Measurements from ENCODE around the gene SYNE1. TPM values are rescaled to one million over a fixed set of nuclear protein-coding genes. Genes with fewer than 3 reads are reported as not detected.

Gene SYNE1
- total and polyA plus RNA-seq, 7 experiments from 2014 or later, result 50.6 to 205 (median 161) TPM

DNA sequence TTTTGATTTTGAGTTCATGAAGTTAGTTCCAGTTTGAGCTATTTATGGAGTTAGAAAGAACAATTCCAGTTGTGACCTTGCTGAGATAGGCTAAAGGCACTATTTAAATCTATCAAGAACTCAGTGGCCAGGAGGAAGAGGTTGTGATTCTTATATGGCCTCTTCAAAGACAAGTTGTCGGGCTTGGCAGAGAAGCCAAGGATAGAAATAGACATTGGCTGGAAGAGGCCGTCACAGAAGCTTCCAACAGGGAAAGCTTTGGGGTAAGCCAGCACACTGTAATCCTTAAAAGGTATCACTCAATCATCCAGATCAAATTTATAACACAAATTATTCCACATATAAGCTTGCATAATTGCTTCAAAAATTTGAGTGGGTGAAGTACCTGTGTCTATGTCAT lies 286.1 kb downstream of the SYNE1 start:
- no peaks in the 10 kb centered on the region for H3K27me3 ChIP-seq (ENCODE audit: control insufficient read depth in 2 of 2, insufficient read depth in 2 of 2, low read length in 2 of 2)
- H3K4me1 ChIP-seq (ENCODE audit: control insufficient read depth in 2 of 2, insufficient read depth in 2 of 2, low read length in 2 of 2), result no peaks in the 10 kb centered on the region
- H3K27ac ChIP-seq (ENCODE audit: low read depth, low read length), result no peak overlapping the region
- no peaks in the 10 kb centered on the region for H3K9me3 Mint-ChIP-seq
- no peaks in the 10 kb centered on the region for H3K36me3 Mint-ChIP-seq
- ATAC-seq (no peak), DNase-seq (no peak)
- CTCF ChIA-PET, result interaction anchor here (0.7 to 1.1 kb wide), 2 partner anchors 13 to 218 kb away, joined by 3 to 7 read pairs; no protein-coding TSS in a partner anchor
- no peaks in the 10 kb centered on the region for H3K9me3 ChIP-seq (ENCODE audit: control insufficient read depth in 2 of 3, low read length in 3 of 3)
- H3K4me3 ChIP-seq (ENCODE audit: low read length), result no peak overlapping the region
- H3K4me1 Mint-ChIP-seq, result no peaks in the 10 kb centered on the region
- POLR2A ChIA-PET, result no interaction called here
- H3K27ac Mint-ChIP-seq, result no peak overlapping the region
- H3K36me3 ChIP-seq (ENCODE audit: control insufficient read depth in 2 of 3, insufficient read depth in 3 of 3, low read length in 3 of 3), result no peaks in the 10 kb centered on the region
- no peak overlapping the region for H3K4me3 Mint-ChIP-seq
- intact Hi-C loops (cut with micrococcal nuclease), result no loop called here
- H3K27me3 Mint-ChIP-seq, result peaks cover 0 to 4% (median 0%) of the 10 kb centered on the region in 5 donors

DNA sequence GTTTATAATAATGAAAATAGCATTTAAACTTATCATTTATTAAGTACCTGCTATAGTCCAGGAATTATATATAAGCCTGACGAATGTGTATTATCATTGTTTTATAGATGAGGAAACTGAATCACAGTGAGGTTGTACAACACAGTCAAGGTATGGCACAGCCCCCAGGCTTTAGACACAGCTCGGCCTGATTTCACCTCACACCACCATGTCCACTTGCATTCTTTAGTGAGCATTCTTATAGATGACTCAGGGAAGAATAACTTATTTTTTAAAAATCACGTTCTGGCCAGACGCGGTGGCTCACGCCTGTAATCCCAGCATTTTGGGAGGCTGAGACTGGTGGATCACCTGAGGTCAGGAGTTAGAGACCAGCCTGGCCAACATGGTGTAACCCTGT lies 289.0 kb downstream of the SYNE1 start:
- H3K4me3 ChIP-seq (ENCODE audit: low read length), result no peak overlapping the region
- H3K27me3 ChIP-seq (ENCODE audit: control insufficient read depth in 2 of 2, insufficient read depth in 2 of 2, low read length in 2 of 2), result no peaks in the 10 kb centered on the region
- H3K9me3 Mint-ChIP-seq, result no peaks in the 10 kb centered on the region
- H3K36me3 ChIP-seq (ENCODE audit: control insufficient read depth in 2 of 3, insufficient read depth in 3 of 3, low read length in 3 of 3), result peaks cover 0 to 4% (median 0%) of the 10 kb centered on the region in 3 experiments
- no peaks in the 10 kb centered on the region for H3K4me1 ChIP-seq (ENCODE audit: control insufficient read depth in 2 of 2, insufficient read depth in 2 of 2, low read length in 2 of 2)
- H3K9me3 ChIP-seq (ENCODE audit: control insufficient read depth in 2 of 3, low read length in 3 of 3), result no peaks in the 10 kb centered on the region
- no peak overlapping the region for H3K27ac ChIP-seq (ENCODE audit: low read depth, low read length)
- no peak for DNase-seq
- H3K27me3 Mint-ChIP-seq, result no peaks in the 10 kb centered on the region
- no peak for ATAC-seq
- ChIA-PET POLR2A (no interaction called here), CTCF (no interaction called here)
- H3K36me3 Mint-ChIP-seq, result no peaks in the 10 kb centered on the region
- intact Hi-C loops (cut with micrococcal nuclease), result no loop called here
- no peak overlapping the region for H3K27ac Mint-ChIP-seq
- no peak overlapping the region for H3K4me3 Mint-ChIP-seq
- no peaks in the 10 kb centered on the region for H3K4me1 Mint-ChIP-seq

DNA sequence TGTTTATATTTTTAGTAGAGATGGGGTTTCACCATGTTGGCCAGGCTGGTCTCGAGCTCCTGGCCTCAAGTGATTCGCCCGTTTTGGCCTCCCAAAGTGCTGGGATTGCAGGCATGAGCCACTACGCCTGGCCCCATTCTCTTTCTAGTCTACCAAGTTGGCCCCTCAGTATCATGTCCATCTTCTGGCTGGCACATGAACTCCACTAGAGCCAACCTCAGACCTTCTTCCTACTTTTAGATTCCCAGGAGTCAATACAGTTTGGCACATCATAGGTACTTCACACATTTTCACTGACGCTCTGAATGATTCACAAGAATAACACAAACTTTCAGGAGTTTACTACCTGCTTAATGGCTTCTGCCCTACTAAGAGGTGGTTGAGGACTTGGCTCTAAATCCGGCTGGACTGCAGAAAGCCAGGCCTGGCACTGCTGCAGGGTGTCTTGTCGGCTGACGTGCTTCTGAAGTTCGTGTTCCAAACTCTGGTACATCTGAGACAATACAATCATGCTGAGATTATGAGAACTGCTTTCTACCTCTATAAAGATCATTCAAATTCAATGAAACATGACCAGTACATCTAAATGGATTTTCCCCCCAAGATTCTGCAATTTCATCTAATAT lies 293.3 kb downstream of the SYNE1 start:
- CTCF ChIA-PET, result interaction anchor here (0.6 kb wide), 1 partner anchor 27 kb away, joined by 7 read pairs; no protein-coding TSS in a partner anchor
- Histone ChIP-seq H3K27me3 (ENCODE audit: control insufficient read depth in 2 of 2, insufficient read depth in 2 of 2, low read length in 2 of 2) (no peaks in the 10 kb centered on the region), H3K4me3 (ENCODE audit: low read length) (no peak overlapping the region), H3K4me1 (ENCODE audit: control insufficient read depth in 2 of 2, insufficient read depth in 2 of 2, low read length in 2 of 2) (no peaks in the 10 kb centered on the region), H3K36me3 (ENCODE audit: control insufficient read depth in 2 of 3, insufficient read depth in 3 of 3, low read length in 3 of 3) (peaks cover 0 to 4% (median 0%) of the 10 kb centered on the region in 3 experiments), H3K9me3 (ENCODE audit: control insufficient read depth in 2 of 3, low read length in 3 of 3) (no peaks in the 10 kb centered on the region), H3K27ac (ENCODE audit: low read depth, low read length) (no peak overlapping the region)
- ATAC-seq, result no peak
- Mint-ChIP-seq H3K4me1 (peaks cover 0 to 3% (median 0%) of the 10 kb centered on the region in 7 donors), H3K9me3 (no peaks in the 10 kb centered on the region), H3K27ac (no peak overlapping the region), H3K4me3 (no peak overlapping the region), H3K27me3 (peaks cover 0 to 6% (median 0%) of the 10 kb centered on the region in 5 donors), H3K36me3 (no peaks in the 10 kb centered on the region)
- POLR2A ChIA-PET, result interaction anchor here (0.5 kb wide), 1 partner anchor 107 kb away, joined by 3 read pairs; no protein-coding TSS in a partner anchor
- no peak for DNase-seq
- intact Hi-C loops (cut with micrococcal nuclease), result loop anchor here in 1 of 2 donors (5.0 kb wide), 1 partner anchor 887 kb away; no protein-coding TSS in a partner anchor

DNA sequence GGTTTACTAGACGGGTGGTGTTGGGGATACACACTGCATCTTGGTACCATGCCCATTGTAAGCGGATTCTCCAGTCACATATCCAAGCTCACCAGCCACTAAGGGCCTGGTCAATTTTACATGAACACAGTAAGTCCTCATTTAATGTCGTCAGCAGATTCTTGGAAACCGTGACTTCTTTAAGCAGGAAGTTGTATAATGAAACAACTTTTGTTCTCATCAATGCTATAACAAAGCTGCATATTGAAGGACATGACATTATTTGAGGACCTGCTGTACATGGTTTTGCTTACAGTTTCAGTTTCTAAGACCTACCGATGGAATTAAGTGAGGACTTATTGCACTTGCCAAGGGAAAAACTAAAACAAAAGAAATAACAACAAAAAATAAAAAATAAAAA lies 295.6 kb downstream of the SYNE1 start:
- CTCF ChIA-PET, result interaction anchor here (0.7 to 1.1 kb wide), 3 partner anchors 40 to 503 kb away, joined by 3 to 4 read pairs (median 4); no protein-coding TSS in a partner anchor
- peaks cover 0 to 5% (median 0%) of the 10 kb centered on the region in 7 donors for H3K4me1 Mint-ChIP-seq

DNA sequence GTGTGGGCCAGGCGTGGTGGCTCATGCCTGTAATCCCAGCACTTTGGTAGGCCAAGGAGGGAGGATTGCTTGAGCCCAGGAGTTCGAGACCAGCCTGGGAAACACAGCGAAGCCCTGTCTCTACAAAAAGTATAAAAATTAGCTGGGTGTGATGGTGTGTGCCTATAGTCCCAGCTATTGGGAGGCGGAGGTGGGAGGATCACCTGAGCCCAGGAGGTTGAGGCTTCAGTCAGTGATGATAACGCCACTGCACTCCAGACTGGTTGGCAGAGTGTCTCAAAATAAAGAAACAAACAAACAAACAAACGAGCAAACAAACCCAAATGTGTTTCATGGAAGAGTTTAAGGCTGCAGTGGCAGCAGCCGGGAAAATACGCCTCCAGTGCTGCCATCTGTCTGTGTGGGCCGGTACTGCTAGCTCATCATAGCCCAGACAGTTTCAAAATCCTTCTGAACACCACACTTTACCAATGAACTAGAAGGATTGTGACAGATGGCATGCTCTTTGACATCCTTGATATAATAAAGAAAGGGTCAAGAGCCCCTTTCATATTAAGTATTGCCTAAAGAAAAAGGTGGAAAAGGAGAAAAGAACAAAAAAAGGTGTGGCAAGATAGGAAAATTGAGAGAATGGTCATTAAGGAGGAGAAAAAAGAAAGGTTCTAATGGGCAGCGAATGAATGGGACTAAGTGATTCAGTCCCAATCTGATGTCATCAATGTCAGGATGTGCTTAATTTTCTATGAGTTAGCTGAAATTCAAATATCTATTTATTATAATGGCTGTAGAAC lies 298.6 kb downstream of the SYNE1 start:
- no peak overlapping the region for H3K27ac Mint-ChIP-seq
- Histone ChIP-seq H3K27ac (ENCODE audit: low read depth, low read length) (no peak overlapping the region), H3K36me3 (ENCODE audit: control insufficient read depth in 2 of 3, insufficient read depth in 3 of 3, low read length in 3 of 3) (no peaks in the 10 kb centered on the region), H3K9me3 (ENCODE audit: control insufficient read depth in 2 of 3, low read length in 3 of 3) (no peaks in the 10 kb centered on the region), H3K4me1 (ENCODE audit: control insufficient read depth in 2 of 2, insufficient read depth in 2 of 2, low read length in 2 of 2) (no peaks in the 10 kb centered on the region), H3K4me3 (ENCODE audit: low read length) (no peak overlapping the region), H3K27me3 (ENCODE audit: control insufficient read depth in 2 of 2, insufficient read depth in 2 of 2, low read length in 2 of 2) (no peaks in the 10 kb centered on the region)
- no peaks in the 10 kb centered on the region for H3K9me3 Mint-ChIP-seq
- peaks cover 0 to 11% (median 0%) of the 10 kb centered on the region in 5 donors for H3K27me3 Mint-ChIP-seq
- POLR2A ChIA-PET, result interaction anchor here (1.0 to 2.1 kb wide), 3 partner anchors 28 to 37 kb away, joined by 3 to 13 read pairs (median 8); no protein-coding TSS in a partner anchor
- intact Hi-C loops (cut with micrococcal nuclease), result loop anchor here (1.0 to 5.0 kb wide), 8 partner anchors 29 to 663 kb away; no protein-coding TSS in a partner anchor
- H3K36me3 Mint-ChIP-seq, result no peaks in the 10 kb centered on the region
- CTCF ChIA-PET, result interaction anchor here (0.9 to 2.9 kb wide), 10 partner anchors 12 to 622 kb away, joined by 3 to 47 read pairs (median 5); no protein-coding TSS in a partner anchor
- no peak overlapping the region for H3K4me3 Mint-ChIP-seq
- H3K4me1 Mint-ChIP-seq, result peaks cover 0 to 5% (median 0%) of the 10 kb centered on the region in 7 donors
- DNase-seq (peak; percentile 23 to 67 (median 51)), ATAC-seq (peak; percentile 90)

More for the DNA sequence above, 295.6 kb downstream of the SYNE1 start:
- H3K4me3 Mint-ChIP-seq, result no peak overlapping the region
- no peaks in the 10 kb centered on the region for H3K9me3 ChIP-seq (ENCODE audit: control insufficient read depth in 2 of 3, low read length in 3 of 3)
- H3K4me1 ChIP-seq (ENCODE audit: control insufficient read depth in 2 of 2, insufficient read depth in 2 of 2, low read length in 2 of 2), result no peaks in the 10 kb centered on the region
- no peaks in the 10 kb centered on the region for H3K27me3 ChIP-seq (ENCODE audit: control insufficient read depth in 2 of 2, insufficient read depth in 2 of 2, low read length in 2 of 2)
- ATAC-seq (no peak), DNase-seq (no peak)
- H3K9me3 Mint-ChIP-seq, result no peaks in the 10 kb centered on the region
- intact Hi-C loops (cut with micrococcal nuclease), result loop anchor here in 1 of 2 donors (5.0 kb wide), 1 partner anchor 884 kb away; no protein-coding TSS in a partner anchor
- H3K27ac Mint-ChIP-seq, result no peak overlapping the region
- H3K4me3 ChIP-seq (ENCODE audit: low read length), result no peak overlapping the region
- peaks cover 0 to 11% (median 0%) of the 10 kb centered on the region in 5 donors for H3K27me3 Mint-ChIP-seq
- peaks cover 0 to 4% (median 0%) of the 10 kb centered on the region in 3 experiments for H3K36me3 ChIP-seq (ENCODE audit: control insufficient read depth in 2 of 3, insufficient read depth in 3 of 3, low read length in 3 of 3)
- POLR2A ChIA-PET, result interaction anchor here (0.8 kb wide), 1 partner anchor 41 kb away, joined by 3 read pairs; no protein-coding TSS in a partner anchor
- no peaks in the 10 kb centered on the region for H3K36me3 Mint-ChIP-seq
- H3K27ac ChIP-seq (ENCODE audit: low read depth, low read length), result no peak overlapping the region

DNA sequence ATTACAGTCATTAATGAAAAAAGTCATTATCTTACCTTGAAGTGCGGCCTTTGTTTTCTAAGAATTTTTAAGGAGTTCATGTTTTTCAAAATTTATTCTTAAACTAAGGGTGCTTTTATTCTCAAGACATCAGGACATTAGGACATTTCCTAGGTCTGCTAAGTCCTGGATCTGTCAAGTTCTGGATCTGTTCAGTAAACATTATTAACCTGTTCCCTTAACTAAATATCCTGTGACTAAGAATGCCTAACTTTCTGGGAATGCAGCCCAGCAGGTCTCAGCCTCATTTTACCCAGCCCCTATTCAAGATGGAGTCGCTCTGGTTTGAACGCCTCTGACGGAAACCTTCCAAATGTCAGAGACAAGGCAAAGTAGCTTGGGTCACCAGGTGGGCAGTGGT lies 302.6 kb downstream of the SYNE1 start:
- ATAC-seq (no peak), DNase-seq (no peak)
- no peaks in the 10 kb centered on the region for H3K4me1 ChIP-seq (ENCODE audit: control insufficient read depth in 2 of 2, insufficient read depth in 2 of 2, low read length in 2 of 2)
- intact Hi-C loops (cut with micrococcal nuclease), result no loop called here
- Mint-ChIP-seq H3K27ac (no peak overlapping the region), H3K4me1 (peaks cover 0 to 2% (median 0%) of the 10 kb centered on the region in 7 donors), H3K9me3 (no peaks in the 10 kb centered on the region), H3K36me3 (no peaks in the 10 kb centered on the region), H3K27me3 (peaks cover 0 to 9% (median 0%) of the 10 kb centered on the region in 5 donors), H3K4me3 (no peak overlapping the region)
- H3K27me3 ChIP-seq (ENCODE audit: control insufficient read depth in 2 of 2, insufficient read depth in 2 of 2, low read length in 2 of 2), result no peaks in the 10 kb centered on the region
- CTCF ChIA-PET, result no interaction called here
- H3K27ac ChIP-seq (ENCODE audit: low read depth, low read length), result no peak overlapping the region
- no peak overlapping the region for H3K4me3 ChIP-seq (ENCODE audit: low read length)
- POLR2A ChIA-PET, result no interaction called here
- no peaks in the 10 kb centered on the region for H3K36me3 ChIP-seq (ENCODE audit: control insufficient read depth in 2 of 3, insufficient read depth in 3 of 3, low read length in 3 of 3)
- H3K9me3 ChIP-seq (ENCODE audit: control insufficient read depth in 2 of 3, low read length in 3 of 3), result no peaks in the 10 kb centered on the region
